ENCODE results near the gene LY86.

The LY86 gene

DNA sequence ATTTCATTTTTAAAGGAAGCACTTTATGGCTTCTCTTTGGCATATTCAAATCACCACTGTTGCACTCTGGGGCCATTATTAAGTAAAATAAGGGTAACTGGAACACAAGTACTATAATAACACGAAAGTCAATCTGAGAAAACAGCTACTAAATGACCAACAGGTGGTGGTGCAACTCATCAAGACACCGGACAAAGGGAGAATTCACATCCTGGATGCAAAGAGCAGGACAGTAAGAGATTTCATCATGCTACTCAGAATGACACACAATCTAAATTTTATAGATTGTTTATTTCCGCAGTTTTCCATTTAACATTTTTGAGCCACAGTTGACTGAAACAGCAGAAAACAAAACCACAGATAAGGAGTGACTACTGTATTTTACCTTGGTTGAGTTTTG, 27.6 kb upstream of the LY86 start:
- no peak overlapping the region for H3K4me3 ChIP-seq (ENCODE audit: low read length)
- TF ChIP-seq, protein P1, sequence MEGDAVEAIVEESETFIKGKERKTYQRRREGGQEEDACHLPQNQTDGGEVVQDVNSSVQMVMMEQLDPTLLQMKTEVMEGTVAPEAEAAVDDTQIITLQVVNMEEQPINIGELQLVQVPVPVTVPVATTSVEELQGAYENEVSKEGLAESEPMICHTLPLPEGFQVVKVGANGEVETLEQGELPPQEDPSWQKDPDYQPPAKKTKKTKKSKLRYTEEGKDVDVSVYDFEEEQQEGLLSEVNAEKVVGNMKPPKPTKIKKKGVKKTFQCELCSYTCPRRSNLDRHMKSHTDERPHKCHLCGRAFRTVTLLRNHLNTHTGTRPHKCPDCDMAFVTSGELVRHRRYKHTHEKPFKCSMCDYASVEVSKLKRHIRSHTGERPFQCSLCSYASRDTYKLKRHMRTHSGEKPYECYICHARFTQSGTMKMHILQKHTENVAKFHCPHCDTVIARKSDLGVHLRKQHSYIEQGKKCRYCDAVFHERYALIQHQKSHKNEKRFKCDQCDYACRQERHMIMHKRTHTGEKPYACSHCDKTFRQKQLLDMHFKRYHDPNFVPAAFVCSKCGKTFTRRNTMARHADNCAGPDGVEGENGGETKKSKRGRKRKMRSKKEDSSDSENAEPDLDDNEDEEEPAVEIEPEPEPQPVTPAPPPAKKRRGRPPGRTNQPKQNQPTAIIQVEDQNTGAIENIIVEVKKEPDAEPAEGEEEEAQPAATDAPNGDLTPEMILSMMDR (conservative IDR thresholded peaks at IDR 0.05; ENCODE audit: low read depth, low read length), result no peak
- DNase-seq (ENCODE audit: low read depth), result no peak

DNA sequence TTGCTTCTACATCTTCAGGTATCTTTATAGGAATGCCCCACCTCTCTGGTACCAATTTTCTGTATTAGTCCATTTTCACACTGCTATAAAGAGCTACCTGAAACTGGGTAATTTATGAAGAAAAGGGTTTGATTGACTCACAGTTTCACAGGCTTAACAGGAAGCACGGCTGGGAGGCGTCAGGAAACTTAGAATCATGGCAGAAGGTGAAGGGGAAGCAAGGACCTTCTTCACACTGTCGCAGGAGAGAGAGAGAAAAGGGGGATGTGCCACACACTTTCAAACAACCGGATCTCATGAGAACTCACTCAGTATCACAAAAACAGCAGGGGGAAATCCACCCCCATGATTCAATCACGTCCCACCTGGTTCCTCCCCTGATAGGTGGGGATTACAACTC, 24.4 kb upstream of the LY86 start:
- no peak overlapping the region for H3K4me3 ChIP-seq (ENCODE audit: low read length)
- TF ChIP-seq, protein P1 (conservative IDR thresholded peaks at IDR 0.05; ENCODE audit: low read depth, low read length), result no peak
- no peak for DNase-seq (ENCODE audit: low read depth)

DNA sequence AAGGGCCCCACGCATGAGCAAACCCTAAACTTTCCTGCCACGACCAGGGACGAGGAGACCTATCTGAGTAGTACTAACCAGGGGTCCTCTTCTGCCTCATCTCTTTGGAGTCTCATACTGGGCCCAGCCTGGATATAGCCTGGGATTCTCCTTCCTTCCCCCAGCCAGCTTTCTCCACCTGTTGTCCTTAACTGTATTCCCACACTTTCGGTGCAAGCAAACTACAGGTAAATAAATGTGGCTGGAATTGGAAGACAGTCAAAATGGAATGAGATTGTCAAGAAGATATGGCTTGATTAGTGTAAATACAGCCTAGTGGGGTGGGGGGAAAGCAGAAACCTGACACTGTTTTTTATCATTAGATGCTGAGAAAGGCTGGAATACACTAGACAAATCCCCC, 23.5 kb upstream of the LY86 start:
- H3K4me3 ChIP-seq (ENCODE audit: low read length), result no peak overlapping the region
- TF ChIP-seq, protein P1 (conservative IDR thresholded peaks at IDR 0.05; ENCODE audit: low read depth, low read length), result no peak
- no peak for DNase-seq (ENCODE audit: low read depth)

DNA sequence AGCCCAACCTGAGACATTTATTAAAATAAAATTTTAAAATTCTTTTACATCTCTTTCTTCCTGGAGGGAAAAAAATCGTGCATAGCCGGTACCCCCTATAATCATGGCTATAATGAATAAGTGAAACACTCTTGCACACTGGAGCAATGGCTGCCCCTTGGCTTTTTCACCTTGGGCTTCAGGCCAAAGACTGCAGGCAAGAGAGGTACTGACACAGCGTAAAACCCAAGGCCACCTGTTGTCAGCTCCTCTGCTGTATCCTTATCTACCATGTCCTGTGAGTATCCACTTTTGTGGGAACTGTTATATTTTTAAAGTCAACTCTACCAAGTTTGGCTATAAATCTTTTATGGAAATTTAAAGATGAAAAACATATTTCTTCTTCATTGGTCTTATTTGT, 23.0 kb upstream of the LY86 start:
- no peak for DNase-seq (ENCODE audit: low read depth)
- TF ChIP-seq, protein P1 (conservative IDR thresholded peaks at IDR 0.05; ENCODE audit: low read depth, low read length), result no peak

DNA sequence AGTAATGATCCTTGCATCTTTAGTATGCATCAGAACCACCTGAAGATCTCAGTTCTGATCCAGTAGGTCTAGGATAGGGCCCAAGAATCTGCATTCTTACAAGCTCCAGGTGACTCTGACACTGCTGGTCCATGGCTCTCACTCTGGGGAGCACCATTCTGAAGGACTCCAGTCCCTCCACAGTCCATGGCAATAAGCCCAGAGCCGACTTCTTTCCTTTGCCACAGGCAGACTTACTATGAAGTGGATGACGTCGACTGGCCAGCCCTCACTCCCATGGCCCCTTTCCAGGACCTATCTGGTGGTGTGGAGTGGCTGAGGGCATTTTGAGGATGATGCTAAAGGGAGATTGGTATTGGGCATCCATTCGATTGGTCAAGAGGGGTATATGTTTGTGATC, 21.8 kb upstream of the LY86 start:
- DNase-seq (ENCODE audit: low read depth), result no peak
- H3K4me3 ChIP-seq (ENCODE audit: low read length), result no peak overlapping the region
- TF ChIP-seq, protein P1 (conservative IDR thresholded peaks at IDR 0.05; ENCODE audit: low read depth, low read length), result no peak

More for the DNA sequence above, 23.0 kb upstream of the LY86 start:
- H3K4me3 ChIP-seq (ENCODE audit: low read length), result no peak overlapping the region

DNA sequence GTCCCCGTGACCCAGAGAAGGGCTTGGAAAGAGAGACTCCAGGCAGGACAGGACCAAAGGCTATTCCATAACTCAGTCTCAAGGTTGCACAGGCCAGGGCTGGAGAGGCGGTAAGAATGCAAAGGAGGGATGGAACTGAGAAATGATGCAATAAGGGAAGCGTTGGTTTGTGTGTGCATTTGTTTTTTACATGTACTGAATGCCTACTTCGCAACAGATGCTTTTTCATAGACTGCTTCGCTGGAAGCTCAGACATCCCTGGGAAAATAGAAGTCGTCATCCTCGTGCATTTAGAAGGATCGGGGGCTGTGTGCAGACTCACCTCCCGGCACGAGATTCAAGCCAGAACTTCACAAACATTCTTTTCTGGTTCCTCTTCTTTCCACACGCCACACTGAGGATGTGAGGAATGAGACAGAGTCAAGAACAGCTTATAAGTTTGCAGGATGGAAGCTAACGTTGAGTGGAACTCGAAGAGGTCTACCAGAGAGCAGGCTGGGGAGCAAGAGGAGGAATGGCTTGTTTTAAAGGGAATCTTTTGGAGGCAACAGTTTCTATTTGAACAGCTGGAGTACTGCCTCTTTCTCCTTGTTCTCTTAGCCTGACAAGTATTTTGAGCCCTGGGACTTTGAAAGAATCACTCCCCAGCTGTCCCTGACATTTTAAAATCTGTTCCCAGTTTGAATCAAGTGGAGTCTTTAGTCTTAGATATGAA, 19.3 kb upstream of the LY86 start:
- DNase-seq (ENCODE audit: low read depth), result no peak
- TF ChIP-seq, protein P1 (conservative IDR thresholded peaks at IDR 0.05; ENCODE audit: low read depth, low read length), result no peak

DNA sequence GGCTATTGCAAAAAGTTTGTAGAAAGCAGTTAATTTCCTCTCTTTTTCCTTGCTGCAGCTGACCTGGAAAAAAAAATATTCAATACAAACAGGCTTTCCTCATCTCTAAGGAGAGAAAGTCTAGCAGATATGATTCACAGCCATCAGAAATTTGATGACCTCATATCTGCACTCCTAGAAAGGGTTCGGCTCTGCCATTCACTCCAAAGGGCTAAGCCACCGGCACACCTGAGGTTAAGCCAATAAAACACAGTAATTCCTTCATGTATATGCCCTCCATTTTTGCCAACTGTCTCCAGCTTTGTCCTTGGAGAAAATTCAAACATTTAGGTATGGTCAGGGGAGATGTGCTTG, 18.7 kb upstream of the LY86 start:
- no peak overlapping the region for H3K4me3 ChIP-seq (ENCODE audit: low read length)
- TF ChIP-seq, protein P1 (conservative IDR thresholded peaks at IDR 0.05; ENCODE audit: low read depth, low read length), result no peak
- DNase-seq (ENCODE audit: low read depth), result no peak

More for the DNA sequence above, 19.3 kb upstream of the LY86 start:
- no peak overlapping the region for H3K4me3 ChIP-seq (ENCODE audit: low read length)

All from retinal pigment epithelial cell (primary cell).